ENCODE results near the gene PLCB4.

Gene PLCB4

DNA sequence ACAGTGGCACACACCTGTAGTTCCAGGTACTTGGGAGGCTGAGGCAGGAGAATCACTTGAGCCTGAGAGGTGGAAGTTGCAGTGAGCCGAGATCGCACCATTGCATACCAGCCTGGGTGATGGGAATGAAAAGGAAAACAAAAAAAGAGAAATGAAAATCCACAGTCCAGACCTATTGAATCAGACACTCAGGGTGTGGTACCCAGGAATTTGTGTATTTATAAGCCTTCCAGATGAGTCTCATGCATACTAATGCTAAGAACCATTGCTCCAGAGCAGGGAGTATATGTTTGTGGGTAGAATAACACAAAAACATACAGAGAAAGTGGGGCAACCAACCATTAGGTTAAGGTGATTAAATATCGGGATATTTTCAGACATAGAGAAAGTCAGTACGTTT is 36.1 kb upstream of the PLCB4 start (continued):
- TF ChIP-seq, protein P1, sequence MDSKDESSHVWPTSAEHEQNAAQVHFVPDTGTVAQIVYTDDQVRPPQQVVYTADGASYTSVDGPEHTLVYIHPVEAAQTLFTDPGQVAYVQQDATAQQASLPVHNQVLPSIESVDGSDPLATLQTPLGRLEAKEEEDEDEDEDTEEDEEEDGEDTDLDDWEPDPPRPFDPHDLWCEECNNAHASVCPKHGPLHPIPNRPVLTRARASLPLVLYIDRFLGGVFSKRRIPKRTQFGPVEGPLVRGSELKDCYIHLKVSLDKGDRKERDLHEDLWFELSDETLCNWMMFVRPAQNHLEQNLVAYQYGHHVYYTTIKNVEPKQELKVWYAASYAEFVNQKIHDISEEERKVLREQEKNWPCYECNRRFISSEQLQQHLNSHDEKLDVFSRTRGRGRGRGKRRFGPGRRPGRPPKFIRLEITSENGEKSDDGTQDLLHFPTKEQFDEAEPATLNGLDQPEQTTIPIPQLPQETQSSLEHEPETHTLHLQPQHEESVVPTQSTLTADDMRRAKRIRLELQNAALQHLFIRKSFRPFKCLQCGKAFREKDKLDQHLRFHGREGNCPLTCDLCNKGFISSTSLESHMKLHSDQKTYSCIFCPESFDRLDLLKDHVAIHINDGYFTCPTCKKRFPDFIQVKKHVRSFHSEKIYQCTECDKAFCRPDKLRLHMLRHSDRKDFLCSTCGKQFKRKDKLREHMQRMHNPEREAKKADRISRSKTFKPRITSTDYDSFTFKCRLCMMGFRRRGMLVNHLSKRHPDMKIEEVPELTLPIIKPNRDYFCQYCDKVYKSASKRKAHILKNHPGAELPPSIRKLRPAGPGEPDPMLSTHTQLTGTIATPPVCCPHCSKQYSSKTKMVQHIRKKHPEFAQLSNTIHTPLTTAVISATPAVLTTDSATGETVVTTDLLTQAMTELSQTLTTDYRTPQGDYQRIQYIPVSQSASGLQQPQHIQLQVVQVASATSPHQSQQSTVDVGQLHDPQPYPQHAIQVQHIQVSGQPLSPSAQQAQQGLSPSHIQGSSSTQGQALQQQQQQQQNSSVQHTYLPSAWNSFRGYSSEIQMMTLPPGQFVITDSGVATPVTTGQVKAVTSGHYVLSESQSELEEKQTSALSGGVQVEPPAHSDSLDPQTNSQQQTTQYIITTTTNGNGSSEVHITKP (tag by site-specific recombination; IDR thresholded peaks at IDR 0.05): no peak
- no peak for TF ChIP-seq ZFP69B (tag by site-specific recombination; IDR thresholded peaks at IDR 0.05)

DNA sequence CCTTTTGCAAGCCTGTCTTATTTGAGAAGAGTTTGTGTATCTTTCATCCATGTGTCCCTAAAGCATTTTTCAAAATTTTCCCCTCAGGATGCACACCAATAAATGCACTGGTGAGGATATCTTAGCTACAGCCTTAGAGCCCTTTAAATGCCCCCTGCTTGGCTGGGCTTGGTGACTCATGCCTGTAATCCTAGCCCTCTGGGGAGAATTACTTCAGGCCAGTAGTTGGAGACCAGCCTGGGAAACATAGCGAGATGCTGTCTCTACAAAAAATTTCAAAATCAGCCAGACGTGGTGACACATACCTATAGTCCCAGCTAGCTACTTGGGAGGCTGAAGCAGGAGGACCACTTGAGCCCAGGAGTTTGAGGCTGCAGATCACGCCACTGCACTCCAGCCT is 33.8 kb upstream of the PLCB4 start:
- H3K9me3 ChIP-seq (ENCODE audit: control insufficient read depth, insufficient read depth, low read depth, low read length): no peaks in the 10 kb centered on the region
- H3K36me3 ChIP-seq (ENCODE audit: control insufficient read depth in 2 of 2, insufficient read depth in 1 of 2, low read length in 2 of 2): no peaks in the 10 kb centered on the region
- ChIA-PET POLR2A (interaction anchor here (0.6 kb wide), 1 partner anchor 139 kb away, joined by 5 read pairs; no protein-coding TSS in a partner anchor), CTCF (no interaction called here)
- no peak overlapping the region for H3K4me3 ChIP-seq (ENCODE audit: low read depth, low read length)
- H3K4me1 ChIP-seq (ENCODE audit: control insufficient read depth, insufficient read depth, low read length): peaks cover 8% of the 10 kb centered on the region
- 0 out of 2 replicates have a peak overlapping the region, but pooled peaks have one; percentile 24 for H3K27ac ChIP-seq (ENCODE audit: extremely low read depth, low read depth, low read length)
- no peak for TF ChIP-seq ZNF311 (tag by site-specific recombination; IDR thresholded peaks at IDR 0.05; ENCODE audit: borderline replicate concordance)
- peak; percentile 73 for TF ChIP-seq ZNF629 (tag by site-specific recombination; IDR thresholded peaks at IDR 0.05)
- TF ChIP-seq ZNF19 (tag by site-specific recombination; IDR thresholded peaks at IDR 0.05; ENCODE audit: low read depth): no peak
- TF ChIP-seq ZIC2 (tag by site-specific recombination; IDR thresholded peaks at IDR 0.05): no peak; the same call in 1 of the 2 replicates
- no peak for TF ChIP-seq AEBP2 (tag by site-specific recombination; IDR thresholded peaks at IDR 0.05; ENCODE audit: borderline replicate concordance)
- 0 out of 2 replicates have a peak, but pooled peaks have one; percentile 40 for TF ChIP-seq ZEB2 (tag by site-specific recombination; IDR thresholded peaks at IDR 0.05)
- no peak for TF ChIP-seq REPIN1 (tag by site-specific recombination; IDR thresholded peaks at IDR 0.05; ENCODE audit: low read depth)
- TF ChIP-seq INSM2 (tag by site-specific recombination; IDR thresholded peaks at IDR 0.05): peak; percentile 83
- TF ChIP-seq SP7 (tag by site-specific recombination; IDR thresholded peaks at IDR 0.05): peak; percentile 34; the same call in 1 of the 2 replicates
- TF ChIP-seq, protein P2, sequence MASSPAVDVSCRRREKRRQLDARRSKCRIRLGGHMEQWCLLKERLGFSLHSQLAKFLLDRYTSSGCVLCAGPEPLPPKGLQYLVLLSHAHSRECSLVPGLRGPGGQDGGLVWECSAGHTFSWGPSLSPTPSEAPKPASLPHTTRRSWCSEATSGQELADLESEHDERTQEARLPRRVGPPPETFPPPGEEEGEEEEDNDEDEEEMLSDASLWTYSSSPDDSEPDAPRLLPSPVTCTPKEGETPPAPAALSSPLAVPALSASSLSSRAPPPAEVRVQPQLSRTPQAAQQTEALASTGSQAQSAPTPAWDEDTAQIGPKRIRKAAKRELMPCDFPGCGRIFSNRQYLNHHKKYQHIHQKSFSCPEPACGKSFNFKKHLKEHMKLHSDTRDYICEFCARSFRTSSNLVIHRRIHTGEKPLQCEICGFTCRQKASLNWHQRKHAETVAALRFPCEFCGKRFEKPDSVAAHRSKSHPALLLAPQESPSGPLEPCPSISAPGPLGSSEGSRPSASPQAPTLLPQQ (tag by site-specific recombination; IDR thresholded peaks at IDR 0.05): 0 out of 2 replicates have a peak, but pooled peaks have one; percentile 35
- TF ChIP-seq, protein P3, sequence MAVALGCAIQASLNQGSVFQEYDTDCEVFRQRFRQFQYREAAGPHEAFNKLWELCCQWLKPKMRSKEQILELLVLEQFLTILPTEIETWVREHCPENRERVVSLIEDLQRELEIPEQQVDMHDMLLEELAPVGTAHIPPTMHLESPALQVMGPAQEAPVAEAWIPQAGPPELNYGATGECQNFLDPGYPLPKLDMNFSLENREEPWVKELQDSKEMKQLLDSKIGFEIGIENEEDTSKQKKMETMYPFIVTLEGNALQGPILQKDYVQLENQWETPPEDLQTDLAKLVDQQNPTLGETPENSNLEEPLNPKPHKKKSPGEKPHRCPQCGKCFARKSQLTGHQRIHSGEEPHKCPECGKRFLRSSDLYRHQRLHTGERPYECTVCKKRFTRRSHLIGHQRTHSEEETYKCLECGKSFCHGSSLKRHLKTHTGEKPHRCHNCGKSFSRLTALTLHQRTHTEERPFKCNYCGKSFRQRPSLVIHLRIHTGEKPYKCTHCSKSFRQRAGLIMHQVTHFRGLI (tag by site-specific recombination; IDR thresholded peaks at IDR 0.05): 0 out of 2 replicates have a peak, but pooled peaks have one; percentile 47
- TF ChIP-seq, protein P4, sequence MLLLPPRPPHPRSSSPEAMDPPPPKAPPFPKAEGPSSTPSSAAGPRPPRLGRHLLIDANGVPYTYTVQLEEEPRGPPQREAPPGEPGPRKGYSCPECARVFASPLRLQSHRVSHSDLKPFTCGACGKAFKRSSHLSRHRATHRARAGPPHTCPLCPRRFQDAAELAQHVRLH (tag by site-specific recombination; IDR thresholded peaks at IDR 0.05): no peak
- no peak for TF ChIP-seq BCL11B (tag by site-specific recombination; IDR thresholded peaks at IDR 0.05; ENCODE audit: low read depth)
- peak; percentile 96 for TF ChIP-seq GLIS1 (tag by site-specific recombination; IDR thresholded peaks at IDR 0.05)
- TF ChIP-seq OSR2 (tag by site-specific recombination; IDR thresholded peaks at IDR 0.05): peak; percentile 62
- TF ChIP-seq ZSCAN30 (tag by site-specific recombination; IDR thresholded peaks at IDR 0.05): 0 out of 2 replicates have a peak, but pooled peaks have one; percentile 15
- TF ChIP-seq SETDB1 (IDR thresholded peaks at IDR 0.05; ENCODE audit: insufficient read length, low read length): peak; percentile 37
- no peak for TF ChIP-seq REST (tag by site-specific recombination; IDR thresholded peaks at IDR 0.05)
- 0 out of 2 replicates have a peak, but pooled peaks have one; percentile 31 for TF ChIP-seq ZNF24 (tag by site-specific recombination; IDR thresholded peaks at IDR 0.05)
- 0 out of 2 replicates have a peak, but pooled peaks have one; percentile 29 for TF ChIP-seq GLIS2 (tag by site-specific recombination; IDR thresholded peaks at IDR 0.05)

All from HEK293 (cell line).